Measurements from ENCODE around the gene PLEKHA5.

The PLEKHA5 gene

DNA sequence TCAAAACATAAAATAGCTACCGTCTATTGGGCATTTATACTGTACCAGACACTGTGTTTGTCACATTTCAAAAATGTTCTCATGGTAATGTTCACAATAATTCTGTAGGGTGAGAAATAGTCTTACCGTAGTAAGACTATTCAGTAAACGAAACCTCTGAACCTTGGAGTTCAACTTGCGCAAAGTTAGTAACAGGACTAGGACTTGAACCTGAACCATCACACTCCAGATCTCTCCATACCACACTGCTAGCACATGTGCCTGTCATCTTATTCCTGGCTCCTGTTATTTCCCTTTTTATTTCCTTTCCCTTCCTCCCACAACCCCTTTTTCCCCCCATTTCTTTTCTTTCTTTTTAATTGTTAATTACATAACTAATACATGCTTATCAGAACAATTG, 65.4 kb downstream of the PLEKHA5 start:
- no peak for DNase-seq (ENCODE audit: low read depth)
- TF ChIP-seq, protein P1, sequence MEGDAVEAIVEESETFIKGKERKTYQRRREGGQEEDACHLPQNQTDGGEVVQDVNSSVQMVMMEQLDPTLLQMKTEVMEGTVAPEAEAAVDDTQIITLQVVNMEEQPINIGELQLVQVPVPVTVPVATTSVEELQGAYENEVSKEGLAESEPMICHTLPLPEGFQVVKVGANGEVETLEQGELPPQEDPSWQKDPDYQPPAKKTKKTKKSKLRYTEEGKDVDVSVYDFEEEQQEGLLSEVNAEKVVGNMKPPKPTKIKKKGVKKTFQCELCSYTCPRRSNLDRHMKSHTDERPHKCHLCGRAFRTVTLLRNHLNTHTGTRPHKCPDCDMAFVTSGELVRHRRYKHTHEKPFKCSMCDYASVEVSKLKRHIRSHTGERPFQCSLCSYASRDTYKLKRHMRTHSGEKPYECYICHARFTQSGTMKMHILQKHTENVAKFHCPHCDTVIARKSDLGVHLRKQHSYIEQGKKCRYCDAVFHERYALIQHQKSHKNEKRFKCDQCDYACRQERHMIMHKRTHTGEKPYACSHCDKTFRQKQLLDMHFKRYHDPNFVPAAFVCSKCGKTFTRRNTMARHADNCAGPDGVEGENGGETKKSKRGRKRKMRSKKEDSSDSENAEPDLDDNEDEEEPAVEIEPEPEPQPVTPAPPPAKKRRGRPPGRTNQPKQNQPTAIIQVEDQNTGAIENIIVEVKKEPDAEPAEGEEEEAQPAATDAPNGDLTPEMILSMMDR (IDR thresholded peaks at IDR 0.05; ENCODE audit: low read length, missing control alignments) = no peak
- no peak overlapping the region for H3K4me3 ChIP-seq (replicated peaks; ENCODE audit: low read depth, low read length)

DNA sequence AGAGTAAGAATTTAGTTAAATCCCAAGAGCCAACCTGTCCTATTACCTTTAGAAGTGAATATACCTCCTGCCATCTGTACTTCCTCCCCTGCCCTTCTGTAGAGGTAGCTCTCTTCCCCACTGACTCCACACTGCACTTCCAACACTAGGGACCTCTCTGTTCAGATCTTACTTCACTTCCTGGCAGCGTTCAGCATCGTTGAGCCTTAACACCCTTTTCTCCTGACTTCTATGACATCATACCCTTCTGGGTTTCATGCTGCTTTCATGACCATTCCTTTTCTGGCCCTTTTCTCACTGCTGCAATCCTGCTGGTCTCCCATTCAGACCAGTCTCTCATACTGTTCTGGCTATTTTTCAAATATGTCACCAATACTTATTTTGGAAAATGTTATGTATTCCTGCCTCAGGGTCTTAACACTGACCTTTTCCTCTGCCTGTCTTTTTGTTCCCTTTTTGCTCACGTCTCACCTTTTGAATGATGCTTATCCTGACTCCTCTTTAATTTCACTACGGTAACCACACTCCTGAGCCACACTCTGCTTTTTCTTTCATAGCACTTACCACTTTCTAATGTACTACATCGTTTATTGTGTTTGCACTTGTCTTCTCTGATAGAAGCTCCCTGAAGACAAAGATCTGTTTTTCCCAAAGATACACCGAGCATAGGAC, 67.6 kb downstream of the PLEKHA5 start:
- no peak overlapping the region for H3K4me3 ChIP-seq (replicated peaks; ENCODE audit: low read depth, low read length)
- peak; percentile 57 for DNase-seq (ENCODE audit: low read depth)
- TF ChIP-seq, protein P1 (IDR thresholded peaks at IDR 0.05; ENCODE audit: low read length, missing control alignments) = no peak

DNA sequence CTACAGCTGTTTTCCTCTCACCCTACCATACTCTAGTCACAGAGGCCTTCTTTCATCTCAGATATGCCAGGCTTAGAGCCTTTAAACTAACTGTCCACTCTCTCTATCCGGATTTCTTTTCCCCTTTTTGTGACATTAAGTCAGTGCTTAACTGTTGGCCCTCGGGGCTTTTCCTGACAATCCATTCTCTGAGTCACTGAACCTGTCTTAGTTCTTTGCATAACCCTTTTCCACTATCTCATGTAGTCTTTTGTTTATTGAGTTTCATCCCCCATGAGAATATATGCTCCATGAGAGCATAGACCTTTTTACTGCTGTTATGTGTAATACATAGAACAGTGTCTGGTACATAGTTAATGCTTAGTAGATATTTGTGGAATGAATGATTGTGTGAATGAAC, 68.7 kb downstream of the PLEKHA5 start:
- TF ChIP-seq, protein P1 (IDR thresholded peaks at IDR 0.05; ENCODE audit: low read length, missing control alignments) = no peak
- DNase-seq (ENCODE audit: low read depth) = peak; percentile 78
- H3K4me3 ChIP-seq (replicated peaks; ENCODE audit: low read depth, low read length) = no peak overlapping the region

DNA sequence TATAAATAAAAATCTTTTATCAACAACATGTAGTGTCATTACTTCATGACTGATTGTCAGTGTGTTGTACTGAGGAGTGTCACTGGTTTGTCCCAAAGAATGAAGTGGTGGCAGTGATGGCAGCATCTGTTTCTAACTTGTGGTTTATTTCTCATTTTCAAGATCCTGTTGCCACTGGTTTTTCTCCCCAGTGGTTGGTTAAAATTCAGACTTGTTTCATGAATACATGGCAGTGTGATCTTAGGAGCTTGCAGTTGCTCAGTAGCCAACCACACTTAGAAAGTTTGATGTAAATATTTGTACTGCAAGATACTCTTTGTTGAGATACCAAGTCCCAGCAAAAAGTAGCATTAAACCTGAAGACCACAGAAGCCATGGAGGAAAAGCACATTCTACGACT, 69.8 kb downstream of the PLEKHA5 start:
- DNase-seq (ENCODE audit: low read depth) = no peak
- no peak overlapping the region for H3K4me3 ChIP-seq (replicated peaks; ENCODE audit: low read depth, low read length)
- TF ChIP-seq, protein P1 (IDR thresholded peaks at IDR 0.05; ENCODE audit: low read length, missing control alignments) = no peak

DNA sequence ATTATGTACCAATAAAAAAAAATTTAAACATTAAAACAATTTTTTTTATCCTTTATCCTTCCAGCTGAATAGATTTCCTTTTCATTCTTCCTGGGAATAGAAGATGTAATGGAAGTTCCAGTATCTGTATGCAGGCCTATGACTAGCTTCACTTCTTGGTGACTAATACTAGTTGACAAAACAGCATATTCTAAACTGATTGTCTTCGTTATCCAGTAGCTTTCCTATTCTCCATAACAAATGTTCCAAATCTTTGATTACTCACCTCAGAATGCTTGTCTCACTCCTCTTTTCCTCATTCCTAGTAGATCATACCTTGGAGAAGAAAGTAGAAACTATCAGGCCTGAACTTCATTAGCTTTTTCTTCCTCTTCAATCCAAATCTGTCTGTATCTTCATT, 70.7 kb downstream of the PLEKHA5 start:
- H3K4me3 ChIP-seq (replicated peaks; ENCODE audit: low read depth, low read length) = no peak overlapping the region
- TF ChIP-seq, protein P1 (IDR thresholded peaks at IDR 0.05; ENCODE audit: low read length, missing control alignments) = no peak
- DNase-seq (ENCODE audit: low read depth) = peak; percentile 56

DNA sequence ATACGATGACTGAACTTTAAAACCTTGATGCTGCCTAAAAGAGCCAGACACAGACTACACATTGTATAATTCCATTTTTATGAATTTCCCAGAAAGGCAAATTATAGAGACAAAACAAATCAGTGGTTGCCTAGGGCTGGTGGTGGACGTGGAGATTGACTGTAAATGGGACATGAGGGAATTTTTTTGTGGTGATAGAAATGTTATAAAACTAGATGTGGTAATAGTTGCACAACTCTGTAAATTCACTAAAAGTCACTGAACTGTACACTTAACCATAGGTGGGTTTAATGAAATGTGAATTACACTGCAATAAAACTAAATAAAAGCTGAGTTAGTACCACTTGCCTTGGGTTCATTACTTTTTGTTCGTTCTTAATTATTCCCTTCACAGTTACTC, 72.1 kb downstream of the PLEKHA5 start:
- TF ChIP-seq, protein P1 (IDR thresholded peaks at IDR 0.05; ENCODE audit: low read length, missing control alignments) = no peak
- H3K4me3 ChIP-seq (replicated peaks; ENCODE audit: low read depth, low read length) = no peak overlapping the region
- DNase-seq (ENCODE audit: low read depth) = peak; percentile 52

DNA sequence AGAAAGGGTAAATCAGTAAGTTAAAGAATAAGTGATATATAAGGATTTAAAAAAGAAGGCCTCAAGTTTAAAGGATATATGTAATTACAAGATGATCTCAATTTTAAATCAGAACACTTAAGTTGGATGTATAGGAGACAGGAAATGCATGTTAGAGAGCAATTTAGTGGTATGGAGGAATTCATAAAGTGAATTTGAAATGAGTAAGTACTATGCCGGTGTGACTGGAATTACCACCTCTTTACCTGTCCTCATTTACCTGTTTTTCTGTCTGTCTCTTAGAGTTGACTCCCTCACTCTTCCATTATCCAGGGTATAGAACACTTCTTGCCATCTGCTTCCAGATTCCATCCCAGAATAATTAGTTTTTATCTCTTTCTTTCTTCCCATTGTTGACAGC, 73.5 kb downstream of the PLEKHA5 start:
- DNase-seq (ENCODE audit: low read depth) = no peak
- TF ChIP-seq, protein P1 (IDR thresholded peaks at IDR 0.05; ENCODE audit: low read length, missing control alignments) = no peak
- no peak overlapping the region for H3K4me3 ChIP-seq (replicated peaks; ENCODE audit: low read depth, low read length)
